HuH-7.5 (cell line): ENCODE data around the gene SULT1A1.
"Not testable (repeated sequence)": the region's sequence is repeated elsewhere in the genome, so short reads cannot be mapped to it uniquely, and the experiment has no call there.

Experiments used
- DNase-seq: peaks from one replicate; pipeline ENCODE4 v3.0.0; 2011; ENCODE audit warnings: low spot score

Gene SULT1A1

DNA sequence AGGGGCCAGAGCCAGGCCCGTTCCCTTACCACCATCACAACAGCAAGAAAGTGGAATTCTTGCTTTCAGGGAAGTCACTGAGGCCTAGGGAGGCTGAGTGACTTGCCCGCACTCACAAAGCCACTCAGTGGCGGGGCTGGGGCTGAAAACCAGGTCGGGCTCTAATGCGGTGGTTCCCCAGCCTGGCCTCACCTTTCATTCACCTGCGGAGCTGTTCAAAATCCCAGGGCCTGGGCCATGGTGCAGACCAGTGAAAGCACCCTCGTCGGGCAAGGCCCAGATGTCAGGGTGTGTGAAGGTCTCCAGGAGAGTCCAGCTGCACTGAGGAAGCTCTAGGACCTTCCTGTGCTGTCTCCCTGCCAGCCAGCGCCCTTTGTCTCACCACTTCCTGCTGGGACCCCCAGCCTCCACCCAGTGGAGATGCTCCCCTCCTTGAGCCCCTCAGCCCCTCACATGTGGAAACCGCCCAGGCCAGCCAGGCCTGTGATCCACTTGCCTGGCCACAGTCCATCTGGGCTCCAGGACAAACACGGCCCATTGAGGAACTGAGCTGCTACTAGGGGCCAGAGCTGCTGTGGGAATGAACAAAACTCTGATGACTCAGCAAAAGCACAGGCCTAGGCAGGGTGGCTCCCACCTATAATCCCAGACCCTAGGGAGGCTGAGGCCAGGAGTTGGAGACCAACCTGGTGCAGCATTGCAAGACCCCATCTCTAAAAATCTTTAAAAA lies 812 bp downstream of the SULT1A1 start:
- DNase-seq = not testable (repeated sequence)

DNA sequence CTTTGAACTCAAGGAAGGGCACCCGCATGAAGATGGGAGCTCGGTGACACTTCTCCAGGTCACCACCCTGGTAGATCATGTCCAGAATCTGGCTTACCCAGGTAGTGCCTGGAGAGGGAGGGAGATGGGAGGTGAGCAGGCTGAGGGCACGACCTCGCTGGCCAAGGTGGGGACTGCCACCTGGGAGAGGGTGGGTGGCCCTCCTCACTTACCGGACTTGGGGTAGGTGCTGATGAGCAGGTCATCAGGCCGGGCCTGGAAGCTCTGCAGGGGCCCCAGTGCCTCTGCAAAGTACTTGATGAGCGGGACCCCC lies 1.4 kb downstream of the SULT1A1 start:
- not testable (repeated sequence) for DNase-seq

DNA sequence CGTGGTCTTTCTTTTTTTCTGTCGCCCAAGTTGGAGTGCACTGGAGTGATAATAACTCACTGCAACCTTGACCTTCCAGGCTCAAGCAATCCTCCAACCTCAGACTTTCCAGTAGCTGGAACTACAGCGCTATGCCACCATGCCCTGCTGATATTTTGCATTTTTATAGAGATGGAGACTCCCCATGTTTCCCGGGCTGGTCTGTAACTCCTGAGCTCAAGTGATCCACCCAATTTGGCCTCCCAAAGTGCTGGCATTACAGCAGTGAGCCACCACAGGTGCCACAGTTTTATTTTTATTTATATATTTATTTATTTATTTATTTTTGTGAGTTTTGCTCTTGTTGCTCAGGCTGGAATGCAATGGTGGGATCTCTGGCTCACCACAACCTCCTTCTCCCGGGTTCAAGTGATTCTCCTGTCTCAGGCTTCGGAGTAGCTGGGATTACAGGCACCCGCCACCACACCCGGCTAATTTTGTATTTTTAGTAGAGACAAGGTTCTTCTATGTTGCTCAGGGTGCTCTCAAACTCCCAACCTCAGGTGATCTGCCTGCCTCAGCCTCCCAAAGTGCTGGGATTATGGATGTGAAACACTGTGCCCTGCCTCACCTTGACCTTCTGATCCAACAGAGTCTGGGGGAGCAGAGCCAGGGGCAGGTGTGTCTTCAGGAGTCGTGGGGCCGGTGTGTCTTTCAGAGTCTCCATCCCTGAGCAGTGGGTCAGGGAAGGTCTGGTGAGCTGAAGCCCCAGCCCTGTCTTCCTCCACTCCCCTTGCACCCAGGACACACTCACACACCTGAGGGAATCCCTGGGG lies 2.0 kb downstream of the SULT1A1 start:
- DNase-seq = not testable (repeated sequence)

DNA sequence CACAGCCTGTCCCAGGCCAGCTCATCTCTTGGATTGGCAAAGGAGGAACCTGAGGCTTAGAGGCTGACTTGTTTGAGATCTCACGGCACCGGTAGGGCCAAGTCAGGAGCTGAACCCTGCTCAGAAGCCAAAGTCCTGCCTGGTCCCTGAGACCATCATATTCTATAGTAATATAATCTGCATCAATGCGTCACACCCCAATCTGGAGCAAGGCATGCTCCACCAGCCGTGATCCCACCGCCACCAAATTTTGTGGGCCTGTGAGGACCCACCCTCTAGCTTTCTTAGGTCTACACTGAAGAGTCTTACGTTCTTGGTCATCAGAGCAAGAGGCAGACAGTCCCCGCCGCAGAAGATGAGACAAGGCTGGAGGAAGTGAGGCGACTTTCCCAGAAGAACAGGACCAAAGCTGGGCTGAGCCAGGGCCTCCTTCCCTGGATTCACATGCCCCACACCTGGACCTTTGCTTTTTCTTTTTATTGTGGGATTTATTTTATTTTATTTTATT lies 2.7 kb downstream of the SULT1A1 start:
- no peak for DNase-seq

- DNase-seq = no peak
Observed at GRCh38 chr16:28606291-28607115, 3.3 kb downstream of the SULT1A1 start.

GRCh38 chr16:28604186-28604565 lies 5.7 kb downstream of the SULT1A1 start:
- DNase-seq = no peak

- no peak for DNase-seq
Observed at GRCh38 chr16:28603381-28604185, 6.3 kb downstream of the SULT1A1 start.

DNA sequence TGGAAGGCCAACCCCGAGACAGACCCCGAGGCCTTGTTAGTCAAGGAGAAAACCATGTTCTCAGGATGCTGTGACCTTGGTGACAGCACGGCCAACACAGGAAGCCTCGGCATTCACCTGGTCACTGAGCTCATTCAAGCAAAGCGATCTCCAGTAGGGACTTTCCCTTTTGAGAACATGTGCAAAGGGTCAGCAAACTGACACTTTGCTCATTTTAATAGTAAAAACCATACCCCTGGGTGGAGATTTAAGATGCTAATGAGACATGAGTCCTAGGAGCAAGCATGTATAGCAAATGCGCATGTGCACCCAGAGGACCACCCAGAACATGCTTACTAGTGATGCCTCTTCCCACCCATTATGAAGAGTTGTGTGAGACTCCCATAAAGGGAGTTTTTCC lies 7.3 kb downstream of the SULT1A1 start:
- no peak for DNase-seq

DNA sequence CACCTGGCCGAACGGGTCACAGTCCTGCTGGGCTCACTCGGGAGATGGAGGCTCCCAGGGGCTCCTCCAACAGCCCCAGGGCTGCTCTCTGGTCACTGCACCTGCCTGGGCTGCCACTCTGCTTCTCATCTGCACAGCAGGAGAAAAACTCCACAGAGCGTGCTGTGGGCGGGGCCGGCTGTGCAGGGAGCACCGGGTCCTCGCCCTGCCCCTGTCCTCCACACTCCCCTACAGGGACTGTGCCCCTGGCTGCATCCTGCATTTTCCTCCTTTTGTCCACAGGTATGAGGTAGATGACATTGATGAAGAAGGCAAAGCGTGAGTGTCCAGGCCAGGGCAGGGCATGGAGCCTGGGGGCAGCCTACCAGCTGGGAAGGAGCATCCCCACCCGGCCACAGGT lies 7.8 kb downstream of the SULT1A1 start:
- DNase-seq = not testable (repeated sequence)

DNA sequence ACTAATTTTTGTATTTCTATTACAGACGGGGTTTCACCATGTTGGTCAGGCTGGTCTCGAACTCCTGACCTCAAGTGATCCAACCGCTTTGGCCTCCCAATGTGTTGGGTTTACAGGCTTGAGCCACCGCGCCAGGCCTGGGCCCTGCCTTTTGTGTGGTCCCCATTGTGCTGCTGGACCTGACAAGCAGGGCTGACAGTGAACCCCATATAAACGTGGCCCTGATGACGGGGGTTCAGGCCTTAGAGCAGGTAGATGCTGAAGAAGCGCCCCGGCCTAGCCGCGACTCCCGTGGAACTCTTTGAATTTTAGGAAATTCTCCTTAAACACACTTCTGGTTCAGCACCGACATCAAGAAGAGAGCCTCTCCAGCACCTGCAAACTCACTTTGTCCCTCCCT lies 8.3 kb downstream of the SULT1A1 start:
- not testable (repeated sequence) for DNase-seq

GRCh38 chr16:28600965-28601364 lies 8.9 kb downstream of the SULT1A1 start:
- DNase-seq = not testable (repeated sequence)

- not testable (repeated sequence) for DNase-seq
Observed at GRCh38 chr16:28599377-28600285, 10.2 kb downstream of the SULT1A1 start.

DNA sequence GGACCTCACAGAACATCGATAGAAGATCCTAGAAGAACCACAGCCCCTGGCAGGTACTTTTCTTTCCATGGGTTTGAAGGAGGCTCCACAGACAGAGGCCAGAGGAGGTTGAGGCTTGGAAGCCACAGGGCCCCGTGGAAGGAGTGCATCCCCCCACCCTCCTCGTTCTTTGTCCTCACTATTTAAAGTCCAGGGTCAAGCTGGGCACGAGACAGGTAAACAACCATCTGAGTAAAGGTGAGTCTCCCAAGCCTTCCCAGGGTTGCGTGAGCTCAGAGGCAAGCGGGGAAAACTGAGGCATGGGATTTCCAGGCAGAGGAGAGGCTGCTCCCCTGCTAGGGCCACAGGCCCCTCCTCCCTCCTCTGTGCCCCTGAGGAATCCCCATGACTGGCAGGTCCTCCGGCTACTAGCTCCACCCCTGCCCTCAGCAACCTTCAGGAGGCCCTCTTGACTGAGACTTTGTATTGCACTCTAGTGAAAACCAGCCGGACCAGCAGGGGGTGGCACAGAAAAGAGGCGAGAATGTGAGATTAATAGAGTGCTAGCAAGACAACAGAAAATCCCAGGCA lies 12.1 kb downstream of the SULT1A1 start:
- peak; percentile 65 for DNase-seq

- DNase-seq = no peak
Observed at GRCh38 chr16:28596840-28597691, 12.8 kb downstream of the SULT1A1 start, which contains the start of gene SULT1A2. SULT1A2 (minus strand) TSS chr16:28597050; CDS start chr16:28595930, 1,120 bp downstream.

GRCh38 chr16:28596115-28596630 lies 13.7 kb downstream of the SULT1A1 start:
- DNase-seq = no peak

- DNase-seq = not testable (repeated sequence)
Observed at GRCh38 chr16:28595451-28595850, 14.4 kb downstream of the SULT1A1 start.

GRCh38 chr16:28592979-28593553 lies 16.8 kb downstream of the SULT1A1 start:
- no peak for DNase-seq

DNA sequence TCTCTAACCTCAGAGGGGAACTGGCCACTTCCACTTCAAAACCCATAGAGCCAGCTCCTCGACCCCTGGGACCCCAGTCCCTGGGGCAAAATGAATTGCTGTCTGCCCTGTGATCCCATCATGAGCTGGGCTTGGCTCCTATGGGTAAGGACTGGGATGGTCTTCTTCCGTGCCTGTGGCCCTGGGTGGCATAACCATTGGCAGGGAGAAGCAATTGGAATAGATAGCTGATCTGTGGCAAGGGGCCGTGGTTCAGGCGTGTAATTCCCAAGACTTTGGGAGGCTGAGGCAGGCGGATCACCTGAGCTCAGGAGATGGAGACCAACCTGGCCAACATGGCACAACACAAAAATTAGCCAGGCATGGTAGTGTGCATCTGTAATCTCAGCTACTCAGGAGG lies 17.3 kb downstream of the SULT1A1 start:
- no peak for DNase-seq
